H1 (cell line): ENCODE data around the gene ITPR3. TPM values are rescaled to one million over a fixed set of nuclear protein-coding genes. Genes with fewer than 3 reads are reported as not detected.

Source experiments
- CTCF ChIA-PET: fragments of 300-600 bp; sonication (Branson Sonifier 250); formaldehyde crosslinking; loops from one replicate; lab custom pipeline; 2021; ENCODE audit not compliant: partially characterized antibody; lab: Charles Lee
- POLR2A ChIA-PET: fragments of 300-600 bp; sonication (Branson Sonifier 250); formaldehyde crosslinking; loops from one replicate; lab custom pipeline; 2021; ENCODE audit warnings: inconsistent platforms; ENCODE audit not compliant: partially characterized antibody; lab: Charles Lee
- DNase-seq, 2 experiments: peaks; one replicate each; pipeline versions ENCODE4 v3.0.0 to v3.0.0-alpha.2; 2010 to 2022; ENCODE audit warnings: low spot score in 2 of 2, low read depth in 1 of 2, mixed read lengths in 1 of 2
- FAIRE-seq: peaks from 2 replicates; lab custom pipeline; 2011; peaks lifted over from hg19 to GRCh38; lab: Jason Lieb, UNC
- H2AFZ ChIP-seq: 2 replicates; pipeline ENCODE4 v1.8.1; 2012; ENCODE audit warnings: low read length, inconsistent platforms
- H2AK5ac ChIP-seq: 2 replicates; pipeline ENCODE4 v1.6.1; 2013; ENCODE audit warnings: low read depth, low read length
- H2BK120ac ChIP-seq: replicated peaks from 2 replicates; pipeline ENCODE3; 2013; ENCODE audit warnings: low read depth, low read length, inconsistent platforms
- H2BK12ac ChIP-seq: 2 replicates; pipeline ENCODE4 v1.6.1; 2013; ENCODE audit warnings: low read depth, low read length
- H2BK15ac ChIP-seq: 2 replicates; pipeline ENCODE4 v1.6.1; 2013; ENCODE audit warnings: low read length
- H2BK20ac ChIP-seq: 2 replicates; pipeline ENCODE4 v1.6.1; 2013; ENCODE audit warnings: low read length
- H2BK5ac ChIP-seq: 2 replicates; pipeline ENCODE4 v1.6.1; 2013; ENCODE audit warnings: low read depth, low read length
- H3K14ac ChIP-seq: 2 replicates; pipeline ENCODE4 v1.6.1; 2013; ENCODE audit warnings: inconsistent platforms; ENCODE audit not compliant: insufficient read length
- H3K18ac ChIP-seq: 2 replicates; pipeline ENCODE4 v1.6.1; 2013; ENCODE audit warnings: low read length; ENCODE audit errors: extremely low read depth
- H3K23ac ChIP-seq: 2 replicates; pipeline ENCODE4 v1.6.1; 2013; ENCODE audit warnings: inconsistent platforms; ENCODE audit not compliant: insufficient read length
- H3K23me2 ChIP-seq: 2 replicates; pipeline ENCODE4 v1.6.1; 2013; ENCODE audit warnings: low read depth, low read length
- H3K27ac ChIP-seq: 2 replicates; pipeline ENCODE4 v1.6.1; 2011; ENCODE audit warnings: low read depth, low read length, inconsistent platforms
- H3K27me3 ChIP-seq, 4 experiments: replicated peaks in 1 of 4; 1 replicate in 1 of 4; 2 replicates in 3 of 4; pipeline versions ENCODE4 v1.6.1 to v1.8.1; 2011 to 2013; ENCODE audit warnings: low read length in 3 of 4, mild to moderate bottlenecking in 3 of 4, inconsistent platforms in 2 of 4, mixed read lengths in 2 of 4, moderate library complexity in 1 of 4; ENCODE audit not compliant: control insufficient read depth in 3 of 4, insufficient read depth in 3 of 4; ENCODE audit errors: extremely low read depth in 1 of 4
- H3K36me3 ChIP-seq, 4 experiments: 2 replicates each; pipeline versions ENCODE4 v1.6.1 to v1.8.1; 2011 to 2013; ENCODE audit warnings: mild to moderate bottlenecking in 4 of 4, low read length in 3 of 4, moderate library complexity in 2 of 4, control low read depth in 1 of 4, inconsistent platforms in 1 of 4; ENCODE audit not compliant: insufficient read depth in 4 of 4, control insufficient read depth in 2 of 4
- H3K4ac ChIP-seq: replicated peaks from 2 replicates; pipeline ENCODE3; 2013; ENCODE audit warnings: low read length, low read depth, mixed read lengths, inconsistent platforms; ENCODE audit not compliant: insufficient read length
- H3K4me1 ChIP-seq, 4 experiments: replicated peaks in 1 of 4; 1 replicate in 1 of 4; 2 replicates in 3 of 4; pipeline versions ENCODE4 v1.6.1 to v1.8.1; 2011 to 2013; ENCODE audit warnings: low read length in 3 of 4, inconsistent platforms in 2 of 4, mixed read lengths in 1 of 4; ENCODE audit not compliant: insufficient read depth in 4 of 4, control insufficient read depth in 3 of 4
- H3K4me2 ChIP-seq, 2 experiments: 2 replicates each; pipeline versions ENCODE4 v1.6.1 to v1.8.1; 2011 to 2013; ENCODE audit warnings: low read depth in 2 of 2, low read length in 2 of 2, control low read depth in 1 of 2, inconsistent platforms in 1 of 2, mild to moderate bottlenecking in 1 of 2; ENCODE audit not compliant: insufficient read depth in 1 of 2
- H3K4me3 ChIP-seq, 4 experiments: fragments of 200-600, 300-600 bp in 1 of 4; sonication (generic), shearing (Covaris generic), sonication (Bioruptor Twin) in 1 of 4; 2 replicates each; pipeline versions ENCODE4 v1.5.1 to v1.8.1; 2011 to 2016; ENCODE audit warnings: low read length in 4 of 4, low read depth in 3 of 4, control low read depth in 2 of 4, inconsistent platforms in 2 of 4, mild to moderate bottlenecking in 2 of 4, mixed read lengths in 1 of 4, moderate library complexity in 1 of 4; ENCODE audit not compliant: insufficient read depth in 2 of 4; ENCODE audit errors: extremely low read depth in 1 of 4
- H3K56ac ChIP-seq: replicated peaks from 2 replicates; pipeline ENCODE3; 2013; ENCODE audit warnings: low read depth, mild to moderate bottlenecking, mixed read lengths, low read length, inconsistent platforms; ENCODE audit not compliant: insufficient read length
- H3K79me1 ChIP-seq: 2 replicates; pipeline ENCODE4 v1.6.1; 2013; ENCODE audit warnings: low read depth, low read length, control low read depth
- H3K79me2 ChIP-seq, 2 experiments: 2 replicates each; pipeline versions ENCODE4 v1.6.1 to v1.8.1; 2012 to 2013; ENCODE audit warnings: low read length in 2 of 2, mild to moderate bottlenecking in 2 of 2, inconsistent platforms in 1 of 2; ENCODE audit not compliant: insufficient read depth in 2 of 2, control insufficient read depth in 1 of 2
- H3K9ac ChIP-seq, 4 experiments: replicated peaks in 1 of 4; 1 replicate in 1 of 4; 2 replicates in 3 of 4; pipeline versions ENCODE4 v1.6.1 to v1.8.1; 2011 to 2013; ENCODE audit warnings: low read depth in 3 of 4, low read length in 3 of 4, control low read depth in 2 of 4, mild to moderate bottlenecking in 2 of 4, moderate library complexity in 2 of 4, inconsistent platforms in 1 of 4; ENCODE audit errors: extremely low read depth in 1 of 4
- H3K9me3 ChIP-seq, 2 experiments: 2 replicates each; pipeline versions ENCODE4 v1.6.1 to v1.8.1; 2012 to 2013; ENCODE audit warnings: mild to moderate bottlenecking in 2 of 2, moderate library complexity in 2 of 2, control low read depth in 1 of 2, inconsistent platforms in 1 of 2, low read depth in 1 of 2, low read length in 1 of 2, mixed read lengths in 1 of 2; ENCODE audit not compliant: insufficient read depth in 2 of 2
- H4K20me1 ChIP-seq, 2 experiments: replicated peaks in 1 of 2; 2 replicates each; pipeline versions ENCODE3 to v1.8.1; 2011 to 2013; ENCODE audit warnings: inconsistent platforms in 2 of 2, low read length in 2 of 2, mild to moderate bottlenecking in 1 of 2; ENCODE audit not compliant: insufficient read depth in 2 of 2, control insufficient read depth in 1 of 2
- H4K5ac ChIP-seq: 2 replicates; pipeline ENCODE4 v1.6.1; 2013; ENCODE audit warnings: low read length, low read depth, mixed read lengths, inconsistent platforms; ENCODE audit not compliant: insufficient read length
- H4K8ac ChIP-seq: 2 replicates; pipeline ENCODE4 v1.8.0; 2013; ENCODE audit warnings: mild to moderate bottlenecking, moderate library complexity, low read length, inconsistent platforms; ENCODE audit not compliant: insufficient read depth; ENCODE audit errors: extremely low read depth
- H4K91ac ChIP-seq: replicated peaks from 2 replicates; pipeline ENCODE3; 2013; ENCODE audit warnings: low read length, mixed read lengths, inconsistent platforms; ENCODE audit not compliant: insufficient read length
- ASH2L ChIP-seq: fragments of 200-600, 300-600 bp; sonication (generic); IDR thresholded peaks from one replicate; pipeline ENCODE4 v1.7.1; 2017; ENCODE audit warnings: low read length
- BRCA1 ChIP-seq: IDR thresholded peaks from 2 replicates; pipeline ENCODE4 v1.6.1; 2012; ENCODE audit warnings: low read depth, low read length, improper control_type of control experiment
- CEBPB ChIP-seq: IDR thresholded peaks from 2 replicates; pipeline ENCODE4 v1.6.1; 2012; ENCODE audit warnings: low read depth, low read length
- CHD2 ChIP-seq: IDR thresholded peaks from 2 replicates; pipeline ENCODE4 v1.6.1; 2012; ENCODE audit warnings: low read length, improper control_type of control experiment
- E2F6 ChIP-seq: IDR thresholded peaks from 2 replicates; pipeline ENCODE4 v1.6.1; 2012; ENCODE audit warnings: inconsistent platforms
- NANOG ChIP-seq: IDR thresholded peaks from 2 replicates; pipeline ENCODE4 v1.6.1; 2011; ENCODE audit warnings: low read length, low read depth, mild to moderate bottlenecking, inconsistent platforms; ENCODE audit not compliant: insufficient read depth, poor library complexity, severe bottlenecking
- NRF1 ChIP-seq: IDR thresholded peaks from 2 replicates; pipeline ENCODE4 v1.6.1; 2011; ENCODE audit warnings: mild to moderate bottlenecking, low read depth, low read length, improper control_type of control experiment
- POLR2A ChIP-seq, 2 experiments: IDR thresholded peaks; 1 replicate in 1 of 2; 2 replicates in 1 of 2; pipeline ENCODE4 v1.6.1; 2011; ENCODE audit warnings: low read depth in 2 of 2, low read length in 2 of 2, mild to moderate bottlenecking in 2 of 2; ENCODE audit errors: control extremely low read depth in 1 of 2
- POLR2AphosphoS5 ChIP-seq: IDR thresholded peaks from 2 replicates; pipeline ENCODE4 v1.6.1; 2011; ENCODE audit warnings: low read depth, low read length
- RBBP5 ChIP-seq: IDR thresholded peaks from 2 replicates; pipeline ENCODE4 v1.7.1; 2012; ENCODE audit warnings: low read depth, mild to moderate bottlenecking, inconsistent platforms, low read length, moderate library complexity, borderline replicate concordance
- RXRA ChIP-seq: IDR thresholded peaks from 2 replicates; pipeline ENCODE4 v1.6.1; 2011; ENCODE audit warnings: low read depth, mild to moderate bottlenecking, low read length, moderate library complexity; ENCODE audit not compliant: insufficient read depth
- SIN3A ChIP-seq, 2 experiments: IDR thresholded peaks in 1 of 2; conservative IDR thresholded peaks in 1 of 2; 2 replicates each; pipeline ENCODE4 v1.6.1; 2011 to 2012; ENCODE audit warnings: low read length in 2 of 2, improper control_type of control experiment in 1 of 2, low read depth in 1 of 2, mild to moderate bottlenecking in 1 of 2
- TBP ChIP-seq: IDR thresholded peaks from 2 replicates; pipeline ENCODE4 v1.6.1; 2011; ENCODE audit warnings: low read depth, low read length, improper control_type of control experiment
- TCF12 ChIP-seq: IDR thresholded peaks from 2 replicates; pipeline ENCODE4 v1.6.1; 2011; ENCODE audit warnings: low read depth, mild to moderate bottlenecking, low read length
- WGBS, 2 experiments: shearing (Covaris generic) in 1 of 2; methylation state at CpG; one replicate each; pipeline versions ENCODE4 v1.1.6 to v1.1.7; 2013 to 2015; ENCODE audit warnings: low lambda C conversion rate in 2 of 2, mixed read lengths in 2 of 2, inconsistent platforms in 1 of 2, low coverage in 1 of 2, missing lambda C conversion rate in 1 of 2; ENCODE audit not compliant: insufficient replicate concordance in 2 of 2, insufficient coverage in 1 of 2, insufficient read length in 1 of 2; ENCODE audit errors: extremely low coverage in 1 of 2, missing lambda C conversion rate in 1 of 2; 5-methylcytosine and 5-hydroxymethylcytosine counted together
- polyA plus RNA-seq, 7 experiments: library from polyadenylated mRNA; depleted of rRNA in 3 of 7; stranded (reverse) in 5 of 7; unstranded in 2 of 7; fragments of >200 nt in 5 of 7; fragments of 200-250 nt in 2 of 7; gene quantifications; 1 replicate in 5 of 7; 2 replicates in 1 of 7; 4 replicates in 1 of 7; pipeline versions ENCODE4 v1.2.1 to v1.2.3, GENCODE V29; 2011 to 2013; ENCODE audit warnings: missing spikeins in 2 of 7, mixed read lengths in 2 of 7
- total RNA-seq: library from RNA; stranded (reverse); fragmentation: NEBNext Ultra II Directional; extraction: Animal tissue kit (Norgen Biotek cat#: 25700); gene quantifications from 2 replicates; pipeline ENCODE4 v1.2.1, GENCODE V29; 2021

Gene ITPR3
- total and polyA plus RNA-seq, 2 of the 8 experiments (the other 6 are each of a cell fraction or from before 2014, with no cell fraction given): 29.1 to 45.7 TPM

GRCh38 chr6:33717934-33718455 lies 96.9 kb downstream of the ITPR3 start:
- H3K79me2 ChIP-seq: no peaks in the 10 kb centered on the region
- DNase-seq (no peak), FAIRE-seq (no peak)
- H2BK20ac ChIP-seq: no peak overlapping the region
- H2BK120ac ChIP-seq: no peak overlapping the region
- H2BK12ac ChIP-seq: no peak overlapping the region
- no peaks in the 10 kb centered on the region for H3K23me2 ChIP-seq
- no peaks in the 10 kb centered on the region for H4K20me1 ChIP-seq
- H3K4me1 ChIP-seq: no peaks in the 10 kb centered on the region
- H3K4me3 ChIP-seq: no peak overlapping the region
- ChIA-PET POLR2A (interaction anchor here (0.7 kb wide), 1 partner anchor 62 kb away, joined by 3 read pairs; no protein-coding TSS in a partner anchor), CTCF (interaction anchor here (0.6 to 1.3 kb wide), 2 partner anchors 8 to 53 kb away, joined by 3 read pairs; no protein-coding TSS in a partner anchor)
- H2BK15ac ChIP-seq: no peak overlapping the region
- H4K8ac ChIP-seq: no peak overlapping the region
- H3K4me2 ChIP-seq: no peak overlapping the region
- H2AFZ ChIP-seq: no peak overlapping the region
- H3K4ac ChIP-seq: no peak overlapping the region
- H3K27ac ChIP-seq: no peak overlapping the region
- H3K9me3 ChIP-seq: no peaks in the 10 kb centered on the region
- H3K36me3 ChIP-seq: no peaks in the 10 kb centered on the region
- 93% methylated on average over 4 of the region's 6 CpGs; no CpG with 5 or more reads in 1 of the 2 experiments for WGBS, 2 experiments
- H4K91ac ChIP-seq: no peak overlapping the region
- H3K9ac ChIP-seq: no peak overlapping the region
- H3K14ac ChIP-seq: no peak overlapping the region
- no peak overlapping the region for H3K23ac ChIP-seq
- H2BK5ac ChIP-seq: no peak overlapping the region
- no peak overlapping the region for H2AK5ac ChIP-seq
- no peaks in the 10 kb centered on the region for H3K27me3 ChIP-seq
- H3K18ac ChIP-seq: no peak overlapping the region
- no peaks in the 10 kb centered on the region for H3K79me1 ChIP-seq
- no peak overlapping the region for H3K56ac ChIP-seq
- no peak overlapping the region for H4K5ac ChIP-seq
- TF ChIP-seq POLR2AphosphoS5 (no peak), CEBPB (no peak), NANOG (no peak), ASH2L (no peak), RBBP5 (no peak), RXRA (no peak), CHD2 (no peak), E2F6 (no peak), SIN3A (conservative IDR thresholded peaks at IDR 0.05 in 1 of 2, IDR thresholded peaks at IDR 0.05 in 1 of 2; ENCODE audit: low read depth in 1 of 2, low read length in 2 of 2) (no peak), NRF1 (no peak), TBP (no peak), BRCA1 (no peak), TCF12 (no peak), POLR2A (IDR thresholded peaks at IDR 0.05; ENCODE audit: control extremely low read depth in 1 of 2, low read depth in 2 of 2, low read length in 2 of 2) (no peak)
